HG03139 (cell line): ENCODE measurements around the gene NAV2.
A peak's percentile ranks its signal among the peaks of the same experiment; 100 is the strongest.

Source experiments
- ATAC-seq: cut with Tn5 transposase; IDR thresholded peaks from one replicate; pipeline ENCODE4 v1.9.1; 2021; ENCODE audit not compliant: unreplicated experiment

Gene NAV2, protein sequence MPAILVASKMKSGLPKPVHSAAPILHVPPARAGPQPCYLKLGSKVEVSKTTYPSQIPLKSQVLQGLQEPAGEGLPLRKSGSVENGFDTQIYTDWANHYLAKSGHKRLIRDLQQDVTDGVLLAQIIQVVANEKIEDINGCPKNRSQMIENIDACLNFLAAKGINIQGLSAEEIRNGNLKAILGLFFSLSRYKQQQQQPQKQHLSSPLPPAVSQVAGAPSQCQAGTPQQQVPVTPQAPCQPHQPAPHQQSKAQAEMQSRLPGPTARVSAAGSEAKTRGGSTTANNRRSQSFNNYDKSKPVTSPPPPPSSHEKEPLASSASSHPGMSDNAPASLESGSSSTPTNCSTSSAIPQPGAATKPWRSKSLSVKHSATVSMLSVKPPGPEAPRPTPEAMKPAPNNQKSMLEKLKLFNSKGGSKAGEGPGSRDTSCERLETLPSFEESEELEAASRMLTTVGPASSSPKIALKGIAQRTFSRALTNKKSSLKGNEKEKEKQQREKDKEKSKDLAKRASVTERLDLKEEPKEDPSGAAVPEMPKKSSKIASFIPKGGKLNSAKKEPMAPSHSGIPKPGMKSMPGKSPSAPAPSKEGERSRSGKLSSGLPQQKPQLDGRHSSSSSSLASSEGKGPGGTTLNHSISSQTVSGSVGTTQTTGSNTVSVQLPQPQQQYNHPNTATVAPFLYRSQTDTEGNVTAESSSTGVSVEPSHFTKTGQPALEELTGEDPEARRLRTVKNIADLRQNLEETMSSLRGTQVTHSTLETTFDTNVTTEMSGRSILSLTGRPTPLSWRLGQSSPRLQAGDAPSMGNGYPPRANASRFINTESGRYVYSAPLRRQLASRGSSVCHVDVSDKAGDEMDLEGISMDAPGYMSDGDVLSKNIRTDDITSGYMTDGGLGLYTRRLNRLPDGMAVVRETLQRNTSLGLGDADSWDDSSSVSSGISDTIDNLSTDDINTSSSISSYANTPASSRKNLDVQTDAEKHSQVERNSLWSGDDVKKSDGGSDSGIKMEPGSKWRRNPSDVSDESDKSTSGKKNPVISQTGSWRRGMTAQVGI (N-terminal part only)

GRCh38 chr11:19712281-19713195 is at the start of gene NAV2:
NAV2 (plus strand) TSS chr11:19712837; CDS start chr11:19713696, 859 bp downstream.
- ATAC-seq, result peak; percentile 99

DNA sequence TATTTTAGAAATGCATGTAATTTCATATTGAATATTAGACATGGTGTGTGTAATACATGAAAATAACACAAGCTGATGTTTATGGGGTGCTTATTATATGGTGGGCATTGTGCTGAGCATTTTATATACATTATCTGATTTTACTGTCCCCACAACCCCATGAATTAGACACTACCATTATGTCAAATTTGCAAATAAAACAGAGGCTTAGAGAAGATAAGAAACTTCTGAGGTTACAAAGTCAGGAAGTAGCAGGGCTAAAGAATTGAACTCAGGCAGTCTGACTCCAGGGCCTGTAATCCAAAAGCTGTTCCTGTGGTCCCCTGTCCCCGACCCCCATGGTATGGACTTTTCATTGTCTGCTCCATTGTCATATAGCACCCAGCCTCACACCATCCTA is 49.4 kb upstream of the NAV2 start:
- no peak for ATAC-seq

DNA sequence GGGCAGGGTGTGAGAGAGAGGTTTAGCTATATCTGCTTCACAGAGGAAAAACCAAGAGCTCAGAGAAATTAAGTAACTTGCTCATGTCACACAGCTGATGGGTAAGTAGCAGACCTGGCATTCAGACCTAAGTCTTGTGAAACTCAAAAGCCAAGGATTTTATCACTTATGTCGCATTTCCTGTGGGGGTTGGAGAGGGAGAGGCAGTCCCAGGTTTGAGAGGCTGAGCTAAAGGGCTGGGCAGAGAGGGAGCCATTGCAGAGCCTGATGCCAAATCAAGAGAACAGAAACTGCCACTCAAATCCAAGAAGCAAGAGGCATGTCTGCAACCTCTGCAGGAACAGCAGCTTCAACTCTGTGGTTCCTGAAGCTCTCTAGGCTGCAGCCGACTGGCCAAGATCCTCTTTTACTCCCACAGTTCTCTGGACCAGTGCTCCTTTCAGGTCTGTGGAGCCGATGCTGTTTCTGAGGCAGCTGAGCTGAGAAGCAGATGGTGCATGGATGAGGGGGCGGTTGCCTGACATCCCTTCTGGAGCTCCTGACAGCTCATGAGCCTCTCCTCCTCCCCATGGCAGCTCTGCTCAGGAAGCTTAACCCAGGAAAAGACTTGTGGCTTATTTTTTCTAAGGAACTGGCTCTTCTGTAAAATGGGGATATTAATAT is 47.6 kb upstream of the NAV2 start:
- no peak for ATAC-seq

DNA sequence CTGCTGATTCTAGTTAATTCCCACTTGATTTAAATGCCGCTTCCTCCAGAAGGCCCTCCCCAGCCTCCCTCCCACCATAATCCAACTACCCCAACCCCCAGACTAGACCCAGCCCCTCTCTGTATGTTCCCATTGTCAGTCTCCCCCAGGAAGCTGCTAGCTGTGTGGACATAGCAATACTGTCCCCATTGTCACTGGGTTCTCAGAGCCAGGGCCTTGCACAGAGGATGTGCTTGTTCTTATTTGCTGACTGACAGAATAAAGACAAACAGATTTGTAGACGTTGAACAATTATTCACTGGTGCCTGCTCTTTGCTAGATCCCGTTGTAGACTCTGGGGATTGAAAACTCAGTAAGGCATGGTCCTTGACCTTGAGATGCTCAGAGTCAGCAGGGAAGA is 45.7 kb upstream of the NAV2 start:
- ATAC-seq, result no peak

DNA sequence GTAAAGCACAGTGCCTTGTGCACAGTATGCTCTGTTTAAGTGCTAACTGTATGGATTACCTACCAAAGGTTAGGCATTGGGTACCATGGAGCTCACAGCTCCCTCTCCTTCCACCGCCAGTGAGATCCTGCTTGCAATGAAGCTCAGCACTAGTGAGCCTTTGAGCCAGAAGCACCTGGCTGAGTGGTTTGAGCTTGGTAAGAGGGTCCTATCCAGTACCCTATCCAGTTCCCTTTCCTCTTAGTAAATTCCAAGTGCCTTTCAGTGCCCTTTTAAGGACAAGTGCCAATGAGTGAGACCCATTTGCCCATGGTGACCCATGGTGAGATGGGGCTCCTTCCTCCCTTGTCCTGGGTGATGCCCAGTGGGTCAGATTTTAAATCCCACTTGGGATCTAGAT is 43.1 kb upstream of the NAV2 start:
- no peak for ATAC-seq

GRCh38 chr11:19670030-19670791 is 42.4 kb upstream of the NAV2 start:
- ATAC-seq, result no peak

- no peak for ATAC-seq
Measured at GRCh38 chr11:19672586-19673206, 39.9 kb upstream of the NAV2 start.

- no peak for ATAC-seq
Measured at GRCh38 chr11:19673924-19674729, 38.5 kb upstream of the NAV2 start.

GRCh38 chr11:19674836-19675235 is 37.8 kb upstream of the NAV2 start:
- ATAC-seq, result no peak

DNA sequence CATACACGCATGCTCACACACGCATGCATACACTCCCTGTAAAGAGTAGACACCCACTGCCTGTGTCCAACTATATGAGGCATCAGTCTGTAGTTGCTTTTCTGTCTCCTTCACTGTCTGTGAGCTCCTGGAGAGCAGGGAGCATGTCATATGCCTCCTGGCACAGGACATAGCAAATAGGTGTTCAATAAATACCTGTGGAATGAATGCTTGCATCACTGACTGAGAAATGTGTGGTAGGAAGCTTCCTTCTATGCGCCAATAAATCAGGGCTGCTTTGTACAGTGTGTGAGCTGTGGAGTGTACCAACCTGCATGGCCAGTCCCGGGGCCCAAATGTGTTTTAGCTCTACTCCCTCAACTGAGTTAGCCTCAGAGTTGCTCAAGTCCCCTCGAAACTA is 37.2 kb upstream of the NAV2 start:
- ATAC-seq, result no peak

DNA sequence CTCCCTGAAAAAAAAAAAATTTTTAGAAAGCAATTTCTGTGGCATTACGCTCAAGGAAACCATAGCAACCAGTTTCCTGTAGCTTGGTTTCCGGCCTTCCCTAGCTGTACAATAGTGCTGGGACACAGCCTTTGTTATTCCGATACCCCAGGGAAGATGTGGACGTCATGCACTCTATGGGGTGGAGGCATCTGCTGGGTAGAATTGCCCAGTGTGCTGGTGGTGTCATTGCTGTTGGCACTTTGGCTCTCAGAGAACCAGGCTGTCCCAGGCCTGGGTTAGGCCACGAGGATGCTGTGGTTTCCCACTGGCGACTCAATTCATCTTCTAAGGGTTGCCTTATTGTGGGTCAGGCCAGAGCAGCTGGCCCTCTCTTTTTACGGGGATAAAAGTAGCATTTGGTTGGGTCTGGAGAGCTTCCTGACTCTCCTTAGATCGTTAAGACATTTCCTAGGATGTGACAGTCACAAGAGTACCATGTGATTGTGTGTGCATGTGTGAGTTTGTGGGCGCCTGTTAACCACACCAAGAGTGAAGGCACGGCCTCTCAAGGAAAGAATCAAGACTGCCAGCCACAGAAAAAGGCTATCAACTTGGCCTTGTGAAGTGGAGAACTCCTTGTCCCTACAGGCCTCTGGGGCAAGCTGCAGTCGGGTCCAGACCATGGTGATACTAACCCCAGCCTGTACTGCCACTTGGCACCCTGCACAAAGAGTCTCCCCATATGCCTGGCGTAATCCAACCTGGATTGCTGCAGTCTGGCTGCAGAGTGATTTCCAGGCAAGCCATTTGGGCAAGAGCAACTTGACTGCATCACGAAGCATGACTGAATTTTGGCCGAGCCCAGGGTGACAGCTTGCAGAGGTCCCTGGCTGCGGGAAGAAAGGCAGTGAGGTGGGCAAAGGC is 35.9 kb upstream of the NAV2 start:
- ATAC-seq, result no peak

- no peak for ATAC-seq
Measured at GRCh38 chr11:19677381-19678080, 35.1 kb upstream of the NAV2 start.

DNA sequence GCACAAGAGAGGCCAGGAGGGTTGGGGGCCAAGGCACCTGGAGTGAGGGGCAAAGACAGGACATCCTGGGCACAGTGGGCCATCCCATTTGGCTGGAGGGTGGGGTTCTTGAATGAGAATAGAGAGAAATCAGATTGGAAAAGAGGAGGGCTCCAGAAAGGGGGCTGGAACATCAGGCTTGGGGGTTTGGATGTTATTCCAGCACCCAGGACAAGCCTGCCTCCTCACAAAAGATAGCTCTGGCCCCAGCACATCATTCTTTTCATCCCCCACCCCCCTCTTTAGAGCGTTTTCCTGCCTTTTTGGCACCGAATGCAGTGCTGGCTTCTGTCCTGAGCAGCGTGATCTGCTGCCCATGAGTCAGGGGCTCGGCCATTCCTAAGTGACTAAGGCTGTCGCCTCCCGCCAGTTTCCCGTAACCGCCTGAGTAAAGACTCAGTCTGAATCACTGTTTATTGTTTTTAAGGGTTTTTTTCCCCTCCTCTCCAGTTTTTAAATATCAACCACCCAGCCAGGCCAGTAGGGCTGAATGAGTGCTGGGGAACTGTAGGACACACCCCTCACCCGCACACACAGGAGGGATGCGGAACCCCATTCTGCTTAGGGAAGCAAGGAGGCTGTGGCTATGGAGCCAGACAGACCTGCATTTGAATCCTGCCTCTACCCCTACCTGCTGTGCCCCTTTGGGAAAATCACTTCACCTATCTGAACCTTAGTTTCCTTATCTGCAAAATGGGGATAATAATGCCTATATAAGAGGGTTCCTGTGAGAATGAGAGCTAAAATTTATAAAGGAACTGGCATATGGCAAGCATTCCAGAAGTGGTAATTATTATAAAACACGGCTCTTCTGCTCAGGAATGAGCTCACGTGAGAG is 32.4 kb upstream of the NAV2 start:
- ATAC-seq, result no peak

DNA sequence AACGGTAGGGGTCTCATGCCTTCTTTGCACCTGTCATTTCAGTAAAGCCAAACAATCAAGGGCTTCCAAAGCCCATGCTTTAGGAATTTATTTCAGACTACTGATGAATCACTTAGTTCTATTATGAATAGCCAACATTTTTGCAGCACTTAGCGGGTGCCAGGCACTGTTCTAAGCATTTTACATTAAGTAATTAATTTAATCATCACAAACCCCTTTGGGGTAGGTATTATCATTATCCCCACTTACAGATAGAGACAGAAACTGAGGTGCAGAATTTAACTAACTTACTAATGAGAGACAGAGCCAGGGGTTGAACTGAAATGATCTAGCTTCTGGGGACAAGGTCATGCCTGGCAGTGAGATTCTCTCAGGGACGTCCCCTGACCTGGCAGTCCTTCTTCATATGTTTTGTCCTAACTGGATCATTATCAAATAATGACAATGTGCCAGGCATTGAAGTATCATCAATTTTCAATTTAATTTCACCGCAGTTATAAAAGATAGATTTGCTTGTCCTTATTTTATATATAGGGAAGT is 31.7 kb upstream of the NAV2 start:
- no peak for ATAC-seq

GRCh38 chr11:19683141-19683805 is 29.4 kb upstream of the NAV2 start:
- no peak for ATAC-seq
